Amniotic stem cell (primary cell): ENCODE data around the gene DAAM1.

Experiments used
- DNase-seq: peaks from one replicate; lab custom pipeline; 2025; lab: John Stamatoyannopoulos, UW

Gene DAAM1

DNA sequence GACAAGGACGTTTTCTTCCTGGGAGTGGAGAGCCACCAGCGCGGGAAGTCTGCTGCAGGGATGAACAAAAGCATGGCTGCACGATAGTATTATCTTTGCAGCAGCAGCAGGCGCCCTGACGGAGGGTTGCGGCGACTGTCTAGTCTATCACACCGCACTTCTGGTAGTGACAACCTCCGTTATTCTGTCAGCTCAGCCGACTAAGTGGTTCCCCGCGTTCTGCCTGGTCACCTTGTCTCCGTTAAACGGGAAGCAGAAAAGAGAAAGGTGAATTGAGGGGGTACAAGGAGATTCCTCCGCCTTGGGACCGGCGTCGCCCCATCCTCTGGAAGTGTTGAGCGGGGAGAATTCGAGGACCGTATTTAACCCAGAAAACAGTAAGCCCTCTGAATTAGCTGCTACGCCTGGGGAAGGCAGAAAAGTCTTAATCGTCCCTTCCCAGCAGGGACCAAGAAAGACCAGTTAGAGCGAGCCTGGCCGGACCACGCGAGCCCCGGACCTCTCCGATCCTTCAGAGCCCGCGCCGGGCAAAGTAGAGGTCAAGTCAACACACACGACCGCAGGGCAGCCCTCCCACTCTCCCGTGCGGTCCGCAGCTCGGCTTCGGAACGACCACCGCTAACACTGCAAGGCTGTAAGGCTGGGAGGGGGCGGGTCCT lies 536 bp upstream of the DAAM1 start:
- DNase-seq = no peak

DNA sequence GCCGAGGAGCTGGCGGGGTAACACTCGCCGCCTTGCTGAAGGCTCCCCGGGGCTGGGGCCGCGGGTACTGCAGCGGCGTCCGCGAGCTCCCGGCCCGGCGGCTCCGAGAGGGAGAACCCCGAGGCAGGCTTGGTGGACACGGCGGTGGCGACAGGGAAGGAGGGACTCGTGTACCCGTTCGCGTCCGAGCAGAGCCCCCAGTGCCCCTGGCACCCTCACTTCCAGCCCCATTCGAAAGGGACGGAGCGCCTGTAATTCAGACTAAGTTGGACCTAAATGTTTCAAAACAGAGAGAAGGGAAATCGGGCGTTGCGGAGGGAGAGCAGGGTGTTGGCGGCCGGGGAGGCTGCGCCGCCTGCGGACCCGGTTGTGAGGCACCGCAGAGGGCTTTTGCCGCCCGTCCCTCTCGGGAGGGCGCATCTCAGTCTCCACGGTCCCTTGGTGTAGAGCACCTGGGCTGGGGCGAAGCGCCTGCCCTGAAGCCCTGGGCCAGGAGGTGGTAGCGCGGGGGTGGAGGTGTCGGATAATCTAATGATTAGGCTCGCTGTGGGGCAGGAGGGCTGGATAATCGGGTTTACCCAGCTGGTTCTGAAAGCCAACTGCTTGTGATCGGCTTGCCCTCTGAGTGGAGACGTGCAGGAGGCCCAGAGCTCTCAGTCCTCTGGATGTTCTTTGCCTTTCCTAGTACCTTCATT lies 771 bp downstream of the DAAM1 start:
- DNase-seq = no peak

DNA sequence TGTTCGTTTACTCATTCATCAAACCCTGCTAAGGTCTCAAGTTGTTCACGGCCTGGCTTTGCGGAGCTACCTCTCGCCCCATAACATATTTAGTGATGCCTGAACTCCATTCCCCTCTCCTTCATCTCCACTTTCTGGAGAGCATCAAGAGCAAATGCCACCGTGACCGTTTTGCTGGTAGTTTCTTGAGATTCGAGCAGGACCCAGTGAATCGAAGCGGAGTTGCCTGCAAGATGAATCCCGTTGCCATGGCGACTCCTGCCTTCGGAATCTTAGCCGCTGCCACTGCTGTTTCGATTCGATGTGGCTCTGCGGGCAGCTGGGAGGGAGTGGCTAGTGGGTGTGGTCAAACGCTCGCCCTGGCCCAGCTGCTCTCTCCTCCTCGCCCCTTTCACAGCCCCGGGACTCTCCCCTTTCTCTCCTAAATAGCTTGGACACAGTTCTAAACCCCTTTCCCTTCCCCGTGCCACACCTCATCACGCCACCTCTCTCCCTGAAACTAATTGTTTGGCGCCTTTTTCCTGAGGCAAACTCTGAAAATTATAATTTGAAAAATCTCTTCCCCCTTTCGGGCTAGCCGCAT lies 1.4 kb downstream of the DAAM1 start:
- peak; percentile 84 for DNase-seq

DNA sequence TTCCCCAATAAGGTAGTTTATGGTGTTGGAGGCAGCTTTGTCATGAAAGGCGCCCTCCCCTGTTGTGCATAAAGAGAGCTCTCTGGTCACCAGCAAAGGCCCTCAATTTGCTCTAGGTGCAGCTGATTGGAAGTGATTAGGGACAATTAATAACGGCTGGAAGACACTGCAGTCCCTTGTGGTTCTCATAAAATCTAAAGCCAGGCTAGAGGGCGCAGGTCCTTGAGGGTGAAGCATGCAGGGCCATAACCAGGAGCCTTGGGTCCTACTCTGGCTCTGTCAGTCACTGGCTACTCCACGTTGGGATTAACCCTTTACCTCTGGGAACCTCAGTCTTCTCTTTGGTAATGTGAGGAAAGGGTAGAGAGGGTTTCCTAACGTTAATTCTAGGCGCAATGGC lies 1.9 kb downstream of the DAAM1 start:
- DNase-seq = no peak

- DNase-seq = no peak
Observed at GRCh38 chr14:59195912-59196311, 7.4 kb downstream of the DAAM1 start.

DNA sequence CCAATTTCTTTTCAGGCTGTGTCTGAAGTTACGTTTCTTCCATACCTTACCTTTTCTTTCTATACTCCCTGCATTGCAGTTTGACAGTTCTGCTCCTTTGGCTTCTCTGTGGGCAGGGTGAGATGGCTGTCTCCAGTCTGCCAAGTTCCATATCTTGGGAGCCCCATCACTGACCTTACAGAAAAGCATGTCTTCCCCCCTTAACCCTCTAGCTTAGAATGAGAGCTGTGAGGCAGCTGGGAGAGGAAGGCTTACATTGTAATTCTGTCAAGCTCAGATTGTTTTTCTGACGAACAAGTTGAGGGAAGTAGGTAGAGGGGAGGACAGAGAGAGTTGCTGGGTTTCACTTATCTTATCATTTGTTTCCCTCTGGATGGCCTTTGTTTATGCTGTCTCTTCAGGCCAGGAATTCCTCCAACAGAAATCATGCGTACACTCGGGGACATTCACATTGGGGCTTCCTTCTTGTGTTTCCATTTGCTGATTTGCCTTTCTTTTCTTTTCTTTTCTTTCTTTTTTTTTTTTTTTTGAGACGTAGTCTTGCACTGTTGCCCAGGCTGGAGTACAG lies 9.3 kb downstream of the DAAM1 start:
- DNase-seq = no peak

DNA sequence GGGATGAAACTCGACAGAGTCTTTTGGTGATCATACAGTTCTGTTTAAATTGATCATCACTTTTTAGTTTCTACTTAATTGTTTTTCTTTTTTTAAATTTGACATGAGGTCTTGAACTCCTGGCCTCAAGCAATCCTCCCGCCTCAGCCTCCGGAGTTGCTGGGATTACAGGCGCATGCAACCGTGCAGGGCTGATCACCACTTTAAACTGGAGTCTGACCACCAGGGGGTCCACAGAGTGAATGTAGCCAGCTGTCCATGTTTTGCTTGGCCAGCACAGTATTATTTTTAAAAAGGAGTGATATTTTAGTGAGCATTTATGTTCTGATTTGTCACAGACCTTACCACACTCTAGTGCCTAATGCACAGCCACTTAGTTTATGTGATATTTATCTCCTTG lies 10.7 kb downstream of the DAAM1 start:
- DNase-seq = no peak

- DNase-seq = no peak
Observed at GRCh38 chr14:59199614-59200013, 11.1 kb downstream of the DAAM1 start.

GRCh38 chr14:59200195-59200594 lies 11.7 kb downstream of the DAAM1 start:
- DNase-seq = no peak

DNA sequence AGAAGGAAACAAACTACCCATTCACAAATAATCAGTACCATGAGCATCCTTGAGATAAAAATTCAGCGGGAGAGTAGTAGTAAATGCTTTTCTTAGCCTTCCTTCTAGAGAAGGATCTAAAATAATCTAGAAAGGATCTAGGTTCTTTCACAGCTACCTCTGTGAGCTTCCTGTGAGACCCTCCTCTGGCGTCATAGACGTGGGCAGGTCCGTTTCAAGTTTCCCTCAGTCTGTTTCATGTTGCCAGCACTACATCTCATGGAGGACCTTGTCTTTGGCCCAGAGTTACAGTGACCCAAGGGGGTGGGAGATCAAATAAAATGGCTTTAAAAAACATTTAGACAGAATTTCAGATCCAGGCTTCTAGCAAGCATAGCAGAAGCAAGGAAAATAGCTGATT lies 13.6 kb downstream of the DAAM1 start:
- DNase-seq = no peak

DNA sequence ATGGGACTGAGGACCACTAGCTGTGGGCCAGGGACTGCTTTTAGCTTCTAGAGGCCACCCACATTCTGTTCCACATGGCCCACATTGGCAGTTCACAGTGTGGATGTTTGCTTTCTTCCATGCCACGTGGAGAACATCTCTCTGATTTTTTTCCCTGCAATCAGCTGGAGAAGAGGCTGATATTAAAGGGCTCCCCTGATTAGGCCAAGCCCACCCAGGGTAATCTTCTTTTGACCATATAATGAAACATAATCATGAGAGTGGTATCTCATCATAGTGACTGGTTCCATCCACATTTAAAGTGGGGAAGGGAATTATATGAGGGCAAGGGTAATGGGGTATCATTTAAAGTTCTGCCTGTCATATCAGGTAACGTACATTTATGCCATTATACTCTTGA lies 15.8 kb downstream of the DAAM1 start:
- DNase-seq = no peak

DNA sequence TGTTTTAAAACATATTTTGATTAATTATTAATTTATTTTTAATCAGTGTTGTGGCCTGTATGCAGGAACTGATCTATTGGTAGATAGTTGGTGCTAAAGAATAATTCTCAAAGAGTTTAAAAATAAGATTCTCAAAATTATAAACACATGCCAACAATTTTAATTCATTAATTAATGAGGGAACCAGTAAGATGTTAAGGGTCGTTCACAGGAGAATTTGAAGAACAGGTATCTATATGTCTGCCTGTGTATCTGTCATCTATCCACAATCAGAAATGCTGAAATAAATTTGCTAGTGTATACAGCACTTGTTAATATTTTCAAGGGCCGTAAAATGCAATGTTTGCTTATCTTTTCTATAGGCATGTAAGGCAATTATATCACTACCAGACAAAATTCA lies 18.4 kb downstream of the DAAM1 start:
- no peak for DNase-seq

DNA sequence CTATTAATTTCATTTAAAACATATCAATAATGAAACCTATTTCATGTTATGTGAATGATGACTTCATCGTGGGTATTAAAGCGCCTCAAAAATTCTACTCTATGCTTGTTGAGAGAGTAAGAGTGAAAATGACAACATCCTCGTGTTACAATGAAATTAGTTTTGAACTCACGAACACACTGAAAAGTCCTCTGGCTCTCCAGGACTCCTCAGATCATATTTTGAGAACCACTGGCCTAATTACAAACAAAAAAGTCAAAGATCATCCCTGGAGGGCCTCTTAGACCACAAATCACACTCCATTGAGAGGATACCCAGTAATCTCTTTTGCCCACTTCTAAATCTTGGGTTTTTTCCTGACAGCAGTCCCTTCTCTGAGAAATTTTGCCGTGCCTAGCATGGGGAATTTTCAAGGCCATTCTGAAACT lies 19.1 kb downstream of the DAAM1 start:
- DNase-seq = no peak

DNA sequence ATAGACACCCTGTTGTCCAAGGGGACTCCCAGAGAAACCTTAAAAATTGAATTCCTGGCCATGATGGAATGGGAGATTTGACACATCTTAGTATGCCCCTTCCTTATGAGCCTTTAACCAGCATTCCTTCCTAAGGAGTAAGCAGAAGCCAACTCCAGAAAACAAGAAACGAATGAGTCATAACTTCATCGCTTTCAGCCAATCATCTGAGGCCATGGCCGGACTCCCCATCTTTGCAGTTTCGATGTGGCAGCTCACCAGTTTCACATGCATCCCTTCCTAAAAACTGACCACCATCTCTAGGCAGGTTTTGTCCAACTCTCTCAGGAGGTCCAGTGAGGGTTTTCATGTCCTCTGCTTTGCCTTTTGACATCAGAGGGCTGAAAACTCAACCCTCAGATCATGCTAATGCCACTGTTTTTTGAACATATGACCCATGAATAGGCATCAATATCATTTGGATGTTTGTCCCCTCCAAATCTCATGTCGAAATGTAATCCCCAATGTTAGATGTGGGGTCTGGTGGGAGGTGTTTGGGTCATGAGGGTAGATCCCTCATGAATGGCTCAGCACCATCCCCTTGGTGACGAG lies 19.9 kb downstream of the DAAM1 start:
- peak; percentile 13 for DNase-seq

DNA sequence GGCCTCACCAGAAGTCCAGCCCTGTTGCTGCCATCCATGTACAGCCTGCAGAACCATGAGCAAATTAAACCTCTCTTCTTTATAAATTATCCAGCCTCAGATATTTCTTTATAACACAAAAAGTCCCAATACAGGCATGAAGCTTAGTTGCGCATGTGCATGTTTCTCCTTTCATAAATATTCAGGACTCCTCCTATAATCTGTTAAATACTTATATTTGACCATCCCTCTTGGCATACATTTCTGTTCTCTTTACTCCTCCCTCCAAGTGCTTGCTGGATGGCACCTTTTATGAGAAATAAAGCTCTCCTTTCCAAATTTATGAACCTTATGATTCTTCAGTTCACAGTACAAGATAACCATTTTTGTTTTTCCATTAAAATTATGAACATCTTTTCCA lies 20.5 kb downstream of the DAAM1 start:
- DNase-seq = no peak

DNA sequence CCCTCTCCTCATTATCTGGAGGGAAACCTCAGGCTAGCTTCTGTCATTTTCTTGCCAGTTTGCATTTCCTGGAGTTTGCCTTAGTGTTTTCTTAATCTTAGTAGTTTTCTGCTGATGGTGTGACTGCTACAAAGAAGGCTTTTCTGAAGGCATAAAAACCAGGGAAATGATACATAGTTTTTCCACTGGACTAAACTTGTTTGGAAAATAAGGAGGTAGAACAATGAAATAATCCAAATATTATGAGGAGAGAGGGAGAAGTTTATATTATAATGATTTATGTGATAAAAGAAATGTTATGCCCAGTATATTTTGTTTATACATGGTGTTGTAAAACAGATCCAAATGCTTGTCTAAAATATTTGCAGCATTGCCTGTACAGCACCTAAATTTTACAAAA lies 22.2 kb downstream of the DAAM1 start:
- DNase-seq = no peak

- DNase-seq = no peak
Observed at GRCh38 chr14:59213368-59214315, 25.2 kb downstream of the DAAM1 start.

- no peak for DNase-seq
Observed at GRCh38 chr14:59214702-59215302, 26.3 kb downstream of the DAAM1 start.

DNA sequence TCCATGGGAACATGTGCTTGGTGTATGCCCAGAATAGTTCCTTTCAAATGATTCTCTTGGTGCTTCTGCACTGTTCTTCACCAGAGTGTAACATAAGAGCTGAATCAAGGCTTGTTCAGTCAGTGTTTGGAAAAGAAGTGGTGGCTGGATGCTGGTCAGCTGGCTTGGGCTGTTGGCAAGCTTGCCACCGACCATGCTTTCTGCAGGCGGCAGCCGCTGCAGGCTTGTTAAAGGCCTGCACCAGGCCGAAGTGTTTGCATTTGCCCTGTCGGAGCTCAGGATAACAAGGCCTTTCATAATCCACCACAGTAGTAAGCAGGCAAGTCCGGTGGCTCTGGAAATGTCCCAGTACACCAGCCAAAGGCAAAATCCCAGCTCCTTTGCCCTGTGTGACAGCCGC lies 26.9 kb downstream of the DAAM1 start:
- DNase-seq = no peak

GRCh38 chr14:59215757-59216156 lies 27.3 kb downstream of the DAAM1 start:
- DNase-seq = no peak

DNA sequence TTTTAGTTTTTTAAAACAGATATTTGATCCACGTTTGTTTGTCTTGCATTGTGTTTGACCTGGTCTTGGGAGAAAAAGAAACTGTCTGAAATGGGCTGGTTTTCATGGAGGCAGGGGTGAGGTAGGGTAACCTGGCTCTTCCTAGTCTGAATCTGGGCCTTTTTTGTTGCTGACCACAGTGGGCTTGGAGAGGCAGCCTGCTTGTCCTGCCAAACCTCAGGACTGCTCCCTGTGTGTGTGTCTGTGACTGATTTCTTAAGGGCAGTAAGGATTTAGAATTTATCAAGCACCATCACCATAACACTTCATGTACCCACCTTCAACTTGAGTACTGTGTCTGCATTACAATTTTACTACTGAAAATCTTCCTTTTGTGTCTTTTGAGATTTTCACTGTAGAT lies 28.5 kb downstream of the DAAM1 start:
- DNase-seq = no peak
